ENCODE results near the gene MEIS2. TPM values are rescaled to one million over a fixed set of nuclear protein-coding genes. Genes with fewer than 3 reads are reported as not detected.
A peak's percentile ranks its signal among the peaks of the same experiment; 100 is the strongest.

Gene MEIS2
- 380 TPM for total RNA-seq

GRCh38 chr15:37100109-37100965 lies at the start of gene MEIS2:
MEIS2 (minus strand) TSS chr15:37100549; CDS start chr15:37099466, 1,083 bp downstream.
- FAIRE-seq (no peak), DNase-seq (ENCODE audit: low spot score in 2 of 2) (peak; percentile 82 to 90)

GRCh38 chr15:37149146-37149545 lies 48.8 kb upstream of the MEIS2 start:
- DNase-seq (ENCODE audit: low spot score in 2 of 2) (no peak), FAIRE-seq (no peak)

- no peak for DNase-seq (ENCODE audit: low spot score in 2 of 2)
Observed at GRCh38 chr15:37148714-37149113, 48.4 kb upstream of the MEIS2 start.

DNA sequence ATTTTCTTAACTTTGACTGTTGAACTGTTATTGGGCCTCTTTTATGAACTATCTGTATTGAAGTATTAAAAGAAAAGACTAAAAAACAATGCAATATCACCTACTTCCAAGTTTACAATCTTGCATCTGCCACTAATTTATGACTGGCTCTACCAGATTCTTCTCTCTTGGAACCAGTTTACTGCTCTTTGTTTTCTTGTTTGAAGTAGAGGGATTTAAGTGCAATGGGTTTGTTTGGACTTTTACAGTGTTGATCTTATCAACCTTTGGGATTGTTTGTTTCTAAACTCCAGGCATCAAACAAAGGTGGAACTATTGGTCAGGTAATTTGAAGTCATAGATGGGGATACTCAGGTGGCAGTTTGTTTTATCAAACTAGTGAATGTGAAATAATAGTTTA lies 43.0 kb upstream of the MEIS2 start:
- FAIRE-seq (no peak), DNase-seq (ENCODE audit: low spot score in 2 of 2) (no peak)

More at GRCh38 chr15:37148714-37149113, 48.4 kb upstream of the MEIS2 start:
- no peak for FAIRE-seq

DNA sequence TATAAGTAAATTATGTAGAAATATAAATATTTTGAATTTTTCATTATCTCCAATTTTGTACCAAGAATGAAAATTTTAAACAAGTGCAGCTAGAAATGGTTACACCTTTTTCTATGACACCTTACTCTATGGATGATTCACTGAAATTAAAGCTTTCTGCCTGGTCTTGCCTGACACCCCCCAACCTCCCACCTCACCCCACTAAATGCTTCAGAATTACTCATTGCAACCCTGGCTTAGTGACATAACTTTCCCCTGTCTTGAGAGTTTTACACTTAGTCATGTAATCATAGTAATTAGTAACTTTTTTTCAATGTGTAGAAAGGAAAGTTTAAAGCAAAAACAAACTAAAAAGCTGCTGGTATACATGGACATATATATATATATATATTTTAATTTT lies 42.0 kb upstream of the MEIS2 start:
- FAIRE-seq, result no peak
- no peak for DNase-seq (ENCODE audit: low spot score in 2 of 2)

- FAIRE-seq (no peak), DNase-seq (ENCODE audit: low spot score in 2 of 2) (no peak)
Observed at GRCh38 chr15:37140531-37141058, 40.2 kb upstream of the MEIS2 start.

- FAIRE-seq (no peak), DNase-seq (ENCODE audit: low spot score in 2 of 2) (no peak)
Observed at GRCh38 chr15:37138591-37139215, 38.4 kb upstream of the MEIS2 start.

- FAIRE-seq (no peak), DNase-seq (ENCODE audit: low spot score in 2 of 2) (no peak)
Observed at GRCh38 chr15:37137221-37137620, 36.9 kb upstream of the MEIS2 start.

GRCh38 chr15:37136666-37137065 lies 36.3 kb upstream of the MEIS2 start:
- FAIRE-seq, result no peak
- no peak for DNase-seq (ENCODE audit: low spot score in 2 of 2)

DNA sequence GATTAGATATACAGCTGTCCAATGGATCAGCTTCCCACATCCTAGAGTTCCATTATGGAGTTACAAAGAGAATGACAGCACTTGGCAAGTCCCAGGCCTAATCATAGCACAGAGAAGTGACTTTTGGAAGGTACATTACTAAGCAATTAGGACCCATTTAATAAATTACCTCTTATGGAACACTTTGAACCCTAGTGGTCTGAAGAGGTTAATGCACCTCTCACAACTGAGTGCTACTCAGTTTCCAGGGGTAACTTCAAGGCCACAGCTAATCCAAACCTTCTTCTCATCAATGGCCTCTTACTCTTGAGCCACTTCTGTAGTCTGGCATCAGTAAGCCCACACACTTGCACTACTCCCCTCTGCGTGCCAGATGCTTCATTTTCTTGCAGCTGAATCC lies 34.9 kb upstream of the MEIS2 start:
- FAIRE-seq (no peak), DNase-seq (ENCODE audit: low spot score in 2 of 2) (no peak)

GRCh38 chr15:37134699-37135131 lies 34.4 kb upstream of the MEIS2 start:
- FAIRE-seq (no peak), DNase-seq (ENCODE audit: low spot score in 2 of 2) (no peak)

GRCh38 chr15:37134244-37134643 lies 33.9 kb upstream of the MEIS2 start:
- DNase-seq (ENCODE audit: low spot score in 2 of 2) (no peak), FAIRE-seq (no peak)

DNA sequence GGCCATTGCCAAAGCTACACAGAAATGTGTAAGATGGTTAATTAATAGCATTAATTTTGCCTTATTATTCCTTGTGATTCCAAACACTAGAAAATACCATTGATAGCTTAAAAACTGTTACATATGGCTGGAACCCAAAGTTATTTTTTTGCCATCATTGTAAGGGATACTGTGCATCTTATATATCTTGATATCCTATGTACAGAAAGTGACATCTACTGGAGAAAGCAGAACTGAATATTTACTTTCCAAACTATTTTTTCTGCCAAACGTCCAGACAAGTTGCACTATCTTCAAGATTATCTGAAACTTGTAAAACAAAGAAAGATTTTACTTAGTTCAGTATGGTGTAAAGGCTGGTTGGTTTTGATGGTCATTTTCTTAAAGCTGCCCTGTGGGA lies 33.3 kb upstream of the MEIS2 start:
- FAIRE-seq (no peak), DNase-seq (ENCODE audit: low spot score in 2 of 2) (no peak)

GRCh38 chr15:37132826-37133417 lies 32.6 kb upstream of the MEIS2 start:
- FAIRE-seq (no peak), DNase-seq (ENCODE audit: low spot score in 2 of 2) (no peak)

DNA sequence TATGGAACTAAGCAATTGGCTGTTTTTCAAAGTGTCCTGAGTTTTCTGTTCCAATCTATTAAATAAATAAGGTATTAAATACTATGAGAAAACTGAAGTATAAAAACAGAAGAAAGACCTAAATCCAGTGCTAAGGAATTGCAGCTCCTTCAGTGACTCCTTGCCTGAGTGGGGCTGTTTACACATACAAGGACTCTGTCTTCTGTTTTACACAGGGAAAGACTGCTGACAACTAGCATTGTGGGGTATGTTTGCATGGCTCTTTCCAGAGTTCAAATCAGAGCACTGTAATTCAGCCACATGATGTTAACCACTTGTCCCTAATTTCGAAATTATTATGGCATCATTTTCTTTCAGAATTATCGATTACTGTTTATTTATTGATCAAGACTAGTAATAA lies 31.3 kb upstream of the MEIS2 start:
- FAIRE-seq (no peak), DNase-seq (ENCODE audit: low spot score in 2 of 2) (no peak)

DNA sequence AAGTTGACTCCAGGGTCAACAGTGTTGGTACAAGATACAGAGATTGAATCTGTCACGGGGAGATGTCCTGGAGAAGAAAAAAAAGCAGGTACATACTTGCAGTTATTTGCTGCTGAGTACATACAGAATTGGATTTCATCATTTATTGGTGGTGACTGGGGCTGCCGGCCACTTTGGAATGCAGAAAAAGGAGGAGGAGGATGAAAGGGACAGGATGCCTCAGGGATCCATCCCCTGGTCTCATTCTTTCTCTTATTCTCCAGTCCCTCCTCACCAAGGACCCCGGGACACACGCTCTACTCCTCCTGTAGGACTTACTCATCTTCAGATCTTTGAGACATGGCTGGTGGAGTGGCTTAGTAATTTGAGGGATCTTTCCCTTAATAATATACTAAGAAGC lies 30.0 kb upstream of the MEIS2 start:
- DNase-seq (ENCODE audit: low spot score in 2 of 2) (no peak), FAIRE-seq (no peak)

GRCh38 chr15:37125143-37125542 lies 24.8 kb upstream of the MEIS2 start:
- DNase-seq (ENCODE audit: low spot score in 2 of 2), result no peak
- FAIRE-seq, result no peak

GRCh38 chr15:37124331-37124730 lies 24.0 kb upstream of the MEIS2 start:
- DNase-seq (ENCODE audit: low spot score in 2 of 2), result no peak

DNA sequence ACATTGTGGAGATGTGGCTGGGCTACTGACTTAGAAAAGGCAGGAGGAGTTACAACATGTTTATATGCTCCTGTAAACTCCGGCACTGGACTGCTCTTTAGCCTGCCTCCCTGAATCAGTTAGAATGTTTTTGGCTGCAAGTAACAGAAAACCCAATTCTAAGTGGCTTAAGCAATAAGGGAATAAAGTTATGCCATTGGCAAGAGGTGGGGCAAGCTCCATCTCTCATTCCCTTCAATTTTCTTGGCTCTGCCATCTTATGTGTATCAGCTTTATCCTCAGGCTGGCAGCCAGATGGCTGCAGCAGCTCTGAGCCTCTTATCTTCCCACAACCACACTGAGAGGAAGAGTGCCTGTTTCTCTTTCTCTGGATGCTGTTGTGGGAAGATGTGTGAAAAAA lies 22.4 kb upstream of the MEIS2 start:
- no peak for FAIRE-seq

More at GRCh38 chr15:37124331-37124730, 24.0 kb upstream of the MEIS2 start:
- no peak for FAIRE-seq

DNA sequence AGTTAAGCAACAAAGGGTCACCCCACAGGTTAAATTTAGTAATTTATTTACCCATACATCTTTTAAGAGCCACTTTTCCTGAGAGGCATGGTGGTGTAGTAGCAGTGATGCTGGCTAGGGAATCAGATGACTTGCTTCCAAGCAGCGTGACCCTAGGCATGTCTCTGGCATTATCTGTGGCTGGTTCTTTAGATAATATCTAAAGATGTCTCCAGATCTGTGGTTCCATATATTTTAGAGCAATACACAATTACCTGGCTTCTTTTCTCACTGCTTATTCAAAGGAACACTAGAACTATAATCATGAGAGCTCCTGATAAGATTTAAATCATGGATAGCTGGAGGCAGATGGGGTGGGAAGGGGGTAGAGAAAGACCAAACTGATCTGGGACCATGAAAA lies 21.1 kb upstream of the MEIS2 start:
- DNase-seq (ENCODE audit: low spot score in 2 of 2) (no peak), FAIRE-seq (no peak)

More for the DNA sequence above, 22.4 kb upstream of the MEIS2 start:
- DNase-seq (ENCODE audit: low spot score in 2 of 2), result no peak

DNA sequence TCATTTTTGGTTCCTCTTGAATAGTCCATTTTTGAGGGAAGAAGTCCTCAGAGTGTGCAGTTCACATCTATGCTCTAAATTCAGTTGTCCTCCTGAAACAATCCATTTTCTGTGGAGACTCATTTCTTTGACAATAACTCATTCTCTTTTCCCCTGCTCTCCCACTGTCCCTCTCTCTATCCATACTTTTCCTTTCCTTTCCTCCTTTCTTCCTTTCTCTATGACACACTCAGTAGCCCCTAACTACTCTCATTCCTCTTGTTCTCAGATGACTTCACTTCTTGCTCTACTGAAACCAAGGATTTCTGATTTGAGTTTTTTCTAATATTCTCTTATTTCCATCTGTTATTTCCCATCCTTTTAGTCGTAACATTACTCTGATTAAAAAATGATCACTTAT lies 16.7 kb upstream of the MEIS2 start:
- no peak for FAIRE-seq
- no peak for DNase-seq (ENCODE audit: low spot score in 2 of 2)

Data from frontal cortex (tissue), 4 donors.